Nephron progenitor cell (in vitro differentiated cells): Measurements from ENCODE around the gene PSIP1.
"Not testable (repeated sequence)": the region's sequence is repeated elsewhere in the genome, so short reads cannot be mapped to it uniquely, and the experiment has no call there.

Experiments
- DNase-seq: peaks from one replicate; pipeline ENCODE4 v3.0.0; 2021
- H3K27ac Mint-ChIP-seq: 2 replicates; pipeline ENCODE4 v1.8.0; 2021; ENCODE audit warnings: mild to moderate bottlenecking, moderate library complexity, mixed read lengths
- H3K27me3 Mint-ChIP-seq: 2 replicates; pipeline ENCODE4 v1.8.0; 2021; ENCODE audit warnings: mild to moderate bottlenecking, low read depth, mixed read lengths; ENCODE audit not compliant: poor library complexity
- H3K36me3 Mint-ChIP-seq: 2 replicates; pipeline ENCODE4 v1.8.0; 2021; ENCODE audit warnings: low read depth, mixed read lengths
- H3K4me1 Mint-ChIP-seq: 2 replicates; pipeline ENCODE4 v1.8.0; 2021; ENCODE audit warnings: mixed read lengths
- H3K4me3 Mint-ChIP-seq: 2 replicates; pipeline ENCODE4 v1.8.0; 2021; ENCODE audit warnings: mild to moderate bottlenecking, moderate library complexity, mixed read lengths
- H3K9me3 Mint-ChIP-seq: 2 replicates; pipeline ENCODE4 v1.8.0; 2021; ENCODE audit warnings: mild to moderate bottlenecking, moderate library complexity, mixed read lengths
- TF ChIP-seq, protein P1 (sequence below): fragments of 200-600 bp; sonication (generic); IDR thresholded peaks from 2 replicates; pipeline ENCODE4 v1.5.0; 2021; ENCODE audit warnings: antibody characterized with exemption

Gene PSIP1

DNA sequence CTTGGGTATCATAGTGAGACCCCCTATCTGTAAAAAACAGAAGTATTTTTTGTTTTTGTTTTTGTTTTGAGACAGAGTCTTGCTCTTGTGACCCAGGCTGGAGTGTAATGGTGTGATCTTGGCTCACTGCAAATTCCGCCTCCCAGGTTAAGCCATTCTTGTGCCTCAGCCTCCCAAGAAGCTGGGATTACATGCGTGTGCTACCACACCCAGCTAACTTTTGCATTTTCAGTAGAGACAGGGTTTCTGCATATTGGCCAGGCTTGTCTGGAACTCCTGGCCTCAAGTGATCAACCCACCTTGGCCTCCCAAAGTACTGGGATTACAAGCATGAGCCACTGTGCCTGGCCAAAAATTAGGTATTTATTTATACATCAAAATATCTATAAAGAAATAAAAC is 31.9 kb upstream of the PSIP1 start:
- peaks cover 17% of the 10 kb centered on the region for H3K9me3 Mint-ChIP-seq
- no peak for DNase-seq
- peaks cover 9% of the 10 kb centered on the region for H3K4me1 Mint-ChIP-seq
- H3K36me3 Mint-ChIP-seq: no peaks in the 10 kb centered on the region
- H3K4me3 Mint-ChIP-seq: no peak overlapping the region
- no peak overlapping the region for H3K27ac Mint-ChIP-seq
- TF ChIP-seq, protein P1, sequence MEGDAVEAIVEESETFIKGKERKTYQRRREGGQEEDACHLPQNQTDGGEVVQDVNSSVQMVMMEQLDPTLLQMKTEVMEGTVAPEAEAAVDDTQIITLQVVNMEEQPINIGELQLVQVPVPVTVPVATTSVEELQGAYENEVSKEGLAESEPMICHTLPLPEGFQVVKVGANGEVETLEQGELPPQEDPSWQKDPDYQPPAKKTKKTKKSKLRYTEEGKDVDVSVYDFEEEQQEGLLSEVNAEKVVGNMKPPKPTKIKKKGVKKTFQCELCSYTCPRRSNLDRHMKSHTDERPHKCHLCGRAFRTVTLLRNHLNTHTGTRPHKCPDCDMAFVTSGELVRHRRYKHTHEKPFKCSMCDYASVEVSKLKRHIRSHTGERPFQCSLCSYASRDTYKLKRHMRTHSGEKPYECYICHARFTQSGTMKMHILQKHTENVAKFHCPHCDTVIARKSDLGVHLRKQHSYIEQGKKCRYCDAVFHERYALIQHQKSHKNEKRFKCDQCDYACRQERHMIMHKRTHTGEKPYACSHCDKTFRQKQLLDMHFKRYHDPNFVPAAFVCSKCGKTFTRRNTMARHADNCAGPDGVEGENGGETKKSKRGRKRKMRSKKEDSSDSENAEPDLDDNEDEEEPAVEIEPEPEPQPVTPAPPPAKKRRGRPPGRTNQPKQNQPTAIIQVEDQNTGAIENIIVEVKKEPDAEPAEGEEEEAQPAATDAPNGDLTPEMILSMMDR: no peak
- peaks cover 6% of the 10 kb centered on the region for H3K27me3 Mint-ChIP-seq

- Mint-ChIP-seq H3K27ac (peak overlapping the region; percentile 41), H3K4me3 (no peak overlapping the region)
These were observed 31.1 kb upstream of the PSIP1 start for GRCh38 chr9:15541872-15542271.

DNA sequence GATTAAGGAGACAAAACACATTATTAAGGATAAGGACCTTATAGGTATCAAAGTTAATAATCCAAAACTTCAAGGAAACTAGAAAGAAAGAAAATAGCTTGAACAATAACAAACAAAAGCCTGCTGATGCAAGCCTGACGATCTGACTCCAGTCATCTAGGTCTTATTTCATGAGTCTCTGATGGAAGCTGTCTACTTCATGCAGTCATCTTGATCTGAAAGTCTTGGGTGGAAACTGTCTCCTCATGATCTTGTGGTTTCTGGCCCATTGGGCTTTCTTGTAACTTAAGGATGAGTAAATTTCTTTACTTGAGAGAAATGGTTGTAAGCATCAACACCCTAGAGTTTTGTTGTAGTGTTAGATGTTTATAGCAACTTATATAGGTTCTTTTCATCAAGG is 20.6 kb upstream of the PSIP1 start:
- H3K27me3 Mint-ChIP-seq: no peaks in the 10 kb centered on the region
- DNase-seq: no peak
- TF ChIP-seq, protein P1: no peak
- H3K4me1 Mint-ChIP-seq: no peaks in the 10 kb centered on the region
- no peak overlapping the region for H3K4me3 Mint-ChIP-seq
- H3K27ac Mint-ChIP-seq: no peak overlapping the region
- H3K9me3 Mint-ChIP-seq: peaks cover 3% of the 10 kb centered on the region
- H3K36me3 Mint-ChIP-seq: no peaks in the 10 kb centered on the region

More at GRCh38 chr9:15541872-15542271, 31.1 kb upstream of the PSIP1 start:
- Mint-ChIP-seq H3K9me3 (peaks cover 20% of the 10 kb centered on the region), H3K27me3 (peaks cover 6% of the 10 kb centered on the region), H3K4me1 (peaks cover 9% of the 10 kb centered on the region), H3K36me3 (no peaks in the 10 kb centered on the region)
- DNase-seq: no peak
- TF ChIP-seq, protein P1: no peak

DNA sequence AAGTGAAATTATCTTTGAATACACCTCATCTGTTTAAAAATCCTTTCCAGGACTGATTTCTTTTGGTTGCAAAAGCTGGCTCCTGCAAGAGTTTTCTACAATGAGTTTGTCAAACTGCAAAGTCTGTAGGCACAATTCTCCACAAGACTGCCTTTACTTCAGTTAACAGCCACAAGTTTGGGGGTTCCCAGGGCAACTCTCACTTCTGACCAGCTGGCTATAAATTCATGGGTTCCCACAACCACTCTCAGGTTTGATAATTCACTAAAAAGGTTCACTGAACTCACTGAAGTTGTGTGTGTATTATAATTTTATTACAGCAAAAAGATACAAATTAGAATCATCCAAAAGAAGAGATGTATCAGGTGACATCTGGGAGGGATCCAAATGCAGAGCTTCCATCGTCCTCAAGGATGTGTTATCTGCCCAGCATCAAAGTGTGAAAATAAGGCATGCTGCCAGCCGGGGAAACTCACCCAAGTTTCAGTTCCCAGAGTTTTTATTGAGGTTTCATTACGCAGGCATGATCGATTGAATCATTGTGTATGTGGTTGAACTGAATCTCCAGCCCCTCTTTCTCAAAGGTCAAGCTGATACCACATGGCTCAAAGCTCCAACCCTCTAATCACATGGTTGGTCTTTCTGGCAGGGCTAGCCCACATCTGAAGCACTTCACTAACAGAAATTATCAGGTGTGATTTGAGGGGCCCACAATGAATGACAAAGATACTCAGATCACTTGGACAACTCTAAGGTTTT is 19.0 kb upstream of the PSIP1 start:
- H3K27ac Mint-ChIP-seq: no peak overlapping the region
- no peaks in the 10 kb centered on the region for H3K4me1 Mint-ChIP-seq
- H3K36me3 Mint-ChIP-seq: no peaks in the 10 kb centered on the region
- no peaks in the 10 kb centered on the region for H3K27me3 Mint-ChIP-seq
- H3K4me3 Mint-ChIP-seq: no peak overlapping the region
- TF ChIP-seq, protein P1: no peak
- peaks cover 3% of the 10 kb centered on the region for H3K9me3 Mint-ChIP-seq
- DNase-seq: no peak

GRCh38 chr9:15527035-15527434 is 16.3 kb upstream of the PSIP1 start:
- not testable (repeated sequence) for H3K9me3 Mint-ChIP-seq, DNase-seq, H3K4me1 Mint-ChIP-seq, H3K4me3 Mint-ChIP-seq, H3K36me3 Mint-ChIP-seq, H3K27me3 Mint-ChIP-seq, H3K27ac Mint-ChIP-seq

DNA sequence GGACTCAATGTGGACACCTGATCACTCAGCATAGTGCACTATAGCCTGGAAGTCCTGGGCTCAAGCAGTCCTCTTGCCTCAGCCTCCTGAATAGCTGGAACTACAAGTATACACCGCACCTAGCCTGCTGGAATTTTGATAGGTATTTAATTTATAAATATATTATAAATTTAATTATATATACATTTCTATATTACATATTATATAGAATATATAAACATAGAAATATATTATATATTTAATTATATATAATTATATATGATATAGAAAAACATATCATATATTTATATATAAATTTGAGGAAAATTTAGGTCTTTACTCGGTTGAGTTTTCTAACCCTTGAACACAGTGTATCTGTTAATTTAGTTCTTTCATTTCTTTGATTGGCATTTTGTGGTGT is 15.2 kb upstream of the PSIP1 start:
- no peak overlapping the region for H3K4me3 Mint-ChIP-seq
- H3K27ac Mint-ChIP-seq: no peak overlapping the region
- no peaks in the 10 kb centered on the region for H3K9me3 Mint-ChIP-seq
- no peak for DNase-seq
- H3K4me1 Mint-ChIP-seq: no peaks in the 10 kb centered on the region
- TF ChIP-seq, protein P1: no peak
- peaks cover 3% of the 10 kb centered on the region for H3K27me3 Mint-ChIP-seq
- H3K36me3 Mint-ChIP-seq: no peaks in the 10 kb centered on the region
